ENCODE data around the gene KLHL5.

The KLHL5 gene

DNA sequence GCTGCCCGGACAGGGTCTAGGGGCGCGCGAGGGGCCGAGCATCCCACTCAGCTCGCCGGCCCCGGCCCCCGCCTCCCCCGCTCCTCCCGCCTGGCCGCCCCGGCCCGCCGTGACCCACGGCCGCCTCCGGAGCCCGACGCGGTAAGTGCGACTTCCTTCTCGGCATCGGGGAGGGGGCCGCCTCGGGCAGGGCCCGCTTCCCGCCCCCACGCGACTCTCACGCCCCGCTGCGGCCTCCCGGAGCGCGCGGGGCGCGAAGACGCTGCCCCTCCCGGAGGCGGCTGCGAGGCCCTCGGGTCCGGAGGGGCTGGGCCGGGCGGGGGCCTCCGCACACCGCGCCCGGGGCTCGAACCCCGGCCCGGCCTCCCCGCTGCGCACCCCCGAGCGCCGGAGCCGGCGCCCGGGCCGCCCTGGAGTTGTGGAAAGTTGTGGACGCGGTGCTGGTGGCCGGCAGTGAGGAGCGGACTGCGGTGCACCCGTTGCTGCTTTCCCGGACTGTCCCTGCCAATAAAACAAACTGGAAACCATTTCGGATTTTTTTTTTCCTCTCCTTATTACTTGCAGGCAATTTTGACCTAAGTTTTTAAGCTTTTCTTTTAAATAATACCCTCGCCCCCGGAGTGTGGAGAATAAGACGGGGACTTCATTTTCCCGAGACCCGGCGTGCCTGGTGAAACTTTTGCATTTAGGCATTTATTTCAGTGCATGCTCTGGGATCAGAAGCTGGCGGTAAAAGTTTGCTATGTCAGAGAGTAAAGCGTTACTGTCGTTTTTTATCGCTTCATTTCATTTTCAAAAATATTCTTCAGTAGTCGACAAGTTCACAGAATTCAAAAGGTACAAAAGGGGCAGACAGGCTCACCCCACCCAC is 16.8 kb upstream of the KLHL5 start:
- no peak for DNase-seq

GRCh38 chr4:39045827-39046221 is 16.2 kb upstream of the KLHL5 start:
- no peak for DNase-seq

- DNase-seq: no peak
These were observed 15.8 kb upstream of the KLHL5 start for GRCh38 chr4:39046249-39046648.

- no peak for DNase-seq
These were observed 14.4 kb upstream of the KLHL5 start for GRCh38 chr4:39047681-39048080.

GRCh38 chr4:39048311-39048710 is 13.7 kb upstream of the KLHL5 start:
- DNase-seq: no peak

DNA sequence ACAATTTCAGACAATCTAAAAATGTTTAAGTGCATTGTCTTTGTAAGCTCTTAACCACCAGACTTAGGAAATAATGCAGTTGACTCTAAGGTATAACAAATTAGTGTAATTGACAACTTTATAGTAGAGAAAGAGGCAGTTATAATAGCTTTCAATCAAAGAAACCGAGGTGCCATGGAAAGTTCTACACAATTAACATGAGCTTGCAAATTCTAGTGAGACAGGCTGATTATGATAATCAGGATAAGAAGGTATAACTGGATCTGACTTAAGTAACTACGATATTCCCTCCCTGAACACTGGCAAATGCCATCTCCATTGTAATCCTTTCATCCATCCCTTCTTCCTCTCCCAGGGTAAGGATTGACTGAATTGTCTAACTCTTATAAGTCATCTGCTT is 11.4 kb upstream of the KLHL5 start:
- DNase-seq: no peak

DNA sequence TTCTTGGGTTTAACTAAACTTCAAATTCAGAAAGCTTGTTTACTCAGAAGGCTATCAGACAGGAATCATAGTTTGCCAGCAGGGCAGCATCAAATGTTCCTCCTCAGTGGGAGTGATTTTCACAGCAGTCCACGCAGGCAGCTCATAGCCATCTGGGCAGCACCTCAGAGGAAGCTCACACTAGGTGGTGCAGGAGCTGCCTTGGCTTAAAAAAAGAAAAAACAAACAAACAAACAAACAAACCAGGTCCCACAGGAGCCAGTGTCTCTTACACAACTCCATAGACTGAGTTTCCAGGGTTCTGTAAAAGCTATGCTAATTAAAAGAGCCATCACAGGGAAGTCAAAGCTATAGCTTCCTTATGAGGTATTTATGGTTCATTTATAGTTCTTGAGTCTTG is 10.5 kb upstream of the KLHL5 start:
- DNase-seq: no peak

GRCh38 chr4:39053983-39054382 is 8.0 kb upstream of the KLHL5 start:
- DNase-seq: no peak

GRCh38 chr4:39054497-39054896 is 7.5 kb upstream of the KLHL5 start:
- no peak for DNase-seq

- no peak for DNase-seq
These were observed 6.0 kb upstream of the KLHL5 start for GRCh38 chr4:39056023-39056422.

DNA sequence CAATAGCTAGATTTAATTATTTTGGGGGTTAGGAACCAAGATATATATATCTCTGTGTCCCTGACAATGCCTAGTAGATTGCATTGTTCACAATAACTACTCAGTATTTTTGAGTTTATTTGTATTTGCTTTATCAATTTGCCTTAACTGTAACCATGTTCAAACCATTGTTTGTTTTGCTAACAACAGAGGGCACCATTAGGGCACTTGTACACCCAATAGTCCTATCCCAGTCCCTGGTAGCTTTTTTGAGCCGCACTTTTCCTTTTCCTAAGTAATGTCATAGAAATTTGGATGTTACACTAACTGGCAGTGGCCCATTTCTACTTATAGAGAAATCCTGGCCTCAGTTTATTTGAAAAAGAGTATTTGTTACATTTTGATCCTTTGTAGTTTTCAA is 575 bp upstream of the KLHL5 start:
- DNase-seq: no peak

- no peak for DNase-seq
These were observed 702 bp downstream of the KLHL5 start for GRCh38 chr4:39062770-39063097.

DNA sequence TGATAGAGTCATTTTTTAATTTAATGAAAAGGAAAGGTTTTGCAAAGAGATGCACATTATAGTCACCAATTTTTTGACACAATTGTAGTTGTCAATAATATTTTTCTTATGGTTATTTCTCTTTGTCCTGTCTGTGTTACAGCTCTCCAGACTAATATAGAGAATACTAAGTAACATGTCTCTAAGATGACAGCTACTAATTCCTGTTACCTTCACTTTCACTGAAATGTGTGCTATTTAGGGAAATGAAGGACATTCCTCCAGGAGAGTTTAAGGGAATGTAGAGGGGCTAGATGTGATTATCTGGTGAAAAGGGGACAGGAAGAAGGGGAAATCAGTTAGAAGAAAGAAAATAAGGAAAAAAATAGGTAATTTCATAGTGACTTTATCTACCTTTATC is 1.4 kb downstream of the KLHL5 start:
- no peak for DNase-seq

DNA sequence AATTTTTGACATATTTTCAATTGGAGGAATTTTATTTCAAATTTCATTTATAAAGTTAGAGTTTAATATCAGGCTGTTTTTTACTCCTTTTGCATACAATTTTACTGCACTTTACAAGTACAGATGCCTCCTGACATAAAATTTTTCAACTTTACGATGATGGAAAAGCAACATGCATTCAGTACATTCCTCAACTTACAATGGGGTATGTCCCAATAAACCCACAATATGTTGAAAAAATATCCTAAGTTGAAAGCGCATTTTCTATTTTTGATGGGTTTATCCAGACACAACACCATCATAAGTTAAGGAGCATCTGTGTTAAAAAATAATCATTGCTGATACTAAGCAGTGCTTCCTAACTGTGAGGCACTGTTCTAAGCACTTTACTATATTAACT is 4.3 kb downstream of the KLHL5 start:
- DNase-seq: no peak

DNA sequence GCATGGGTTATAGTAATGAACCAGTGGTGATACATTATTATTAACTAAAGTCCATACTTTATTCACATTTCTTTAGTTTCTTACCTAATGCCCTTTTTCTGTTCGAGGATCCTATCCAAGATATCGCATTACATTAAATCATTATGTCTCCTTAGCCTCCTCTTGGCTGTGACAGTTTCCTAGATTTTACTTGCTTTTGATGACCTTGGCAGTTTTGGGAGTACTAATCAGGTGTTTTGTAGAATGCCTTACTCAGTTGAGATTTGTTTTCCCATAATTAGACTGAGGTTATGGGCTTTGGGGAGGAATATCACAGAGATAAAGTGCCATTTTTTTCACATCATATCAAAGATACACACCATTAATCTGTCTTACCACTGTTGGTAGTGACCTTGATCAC is 5.0 kb downstream of the KLHL5 start:
- no peak for DNase-seq

DNA sequence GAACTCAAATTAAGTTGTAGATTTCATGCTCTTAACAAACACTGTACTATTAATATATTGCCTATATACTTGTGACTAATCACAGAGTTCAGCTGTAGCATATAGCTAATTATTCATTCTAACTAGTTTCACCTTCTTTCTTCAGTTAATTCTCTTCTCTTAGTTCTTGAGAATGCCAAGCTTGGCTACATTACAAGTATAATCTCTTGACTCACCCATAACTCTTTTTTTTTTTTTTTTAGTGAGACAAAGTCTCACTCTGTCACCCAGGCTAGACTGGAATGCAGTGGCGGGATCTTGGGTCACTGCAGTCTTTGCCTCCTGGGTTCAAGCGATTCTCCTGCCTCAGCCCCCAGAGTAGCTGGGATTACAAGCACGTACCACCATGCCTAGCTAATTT is 5.4 kb downstream of the KLHL5 start:
- no peak for DNase-seq

DNA sequence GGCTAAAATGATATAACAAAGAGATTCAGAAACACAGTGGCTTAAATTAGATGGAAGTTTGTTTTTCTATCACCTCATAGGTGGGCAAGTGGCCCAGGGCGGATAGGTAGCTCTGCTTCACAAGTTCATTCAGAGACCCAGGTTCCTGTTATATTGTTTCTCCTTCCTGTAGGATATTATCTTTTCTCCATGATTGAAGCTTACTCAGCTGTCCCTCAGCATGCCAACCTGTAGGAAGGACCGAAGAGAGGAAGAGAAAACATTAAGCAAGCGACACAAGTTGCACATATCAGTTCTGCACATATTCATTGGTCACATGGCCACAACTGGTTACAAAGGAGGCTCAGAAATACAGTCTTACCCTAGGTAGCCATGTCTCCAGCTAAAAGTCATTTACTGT is 6.9 kb downstream of the KLHL5 start:
- DNase-seq: no peak

GRCh38 chr4:39078829-39079228 is 16.8 kb downstream of the KLHL5 start:
- no peak for DNase-seq

- DNase-seq: no peak
These were observed 21.1 kb downstream of the KLHL5 start for GRCh38 chr4:39083164-39083563.

GRCh38 chr4:39085891-39086290 is 23.9 kb downstream of the KLHL5 start:
- DNase-seq: no peak

GRCh38 chr4:39096847-39097246 is 34.8 kb downstream of the KLHL5 start:
- DNase-seq: no peak

GRCh38 chr4:39097290-39097689 is 35.3 kb downstream of the KLHL5 start:
- DNase-seq: no peak

GRCh38 chr4:39102297-39102696 is 40.3 kb downstream of the KLHL5 start:
- DNase-seq: no peak

DNA sequence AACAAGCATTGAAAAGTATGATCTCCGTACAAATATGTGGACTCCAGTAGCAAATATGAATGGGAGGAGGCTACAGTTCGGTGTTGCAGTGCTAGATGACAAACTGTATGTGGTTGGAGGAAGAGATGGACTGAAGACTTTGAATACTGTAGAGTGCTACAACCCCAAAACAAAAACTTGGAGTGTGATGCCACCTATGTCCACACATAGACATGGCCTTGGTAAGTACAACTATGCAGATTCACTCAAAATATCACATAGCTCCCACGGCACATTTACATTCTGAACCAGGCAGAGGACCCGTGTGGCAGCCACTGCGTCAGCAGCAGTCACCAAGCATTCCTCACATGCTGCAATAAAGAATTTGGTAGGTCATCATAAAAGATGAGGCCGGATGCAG is 41.3 kb downstream of the KLHL5 start:
- DNase-seq: no peak

- no peak for DNase-seq
These were observed 42.2 kb downstream of the KLHL5 start for GRCh38 chr4:39104255-39104654.

All from activated CD8-positive, alpha-beta memory T cell treated with anti-CD3 and anti-CD28 coated beads for 24 hours (primary cell).